BLaER1 treated with 17β-estradiol and CSF1 and Interleukin-3, amounts not matched to agents 10 nM and 100 nM (cell line): ENCODE results near the gene NPVF.

Experiments
- H3K27ac ChIP-seq, 11 experiments: shearing (Covaris generic); formaldehyde crosslinking; 2 replicates each; pipeline ENCODE4 v1.8.1; 2022
- H3K27me3 ChIP-seq, 11 experiments: shearing (Covaris generic); formaldehyde crosslinking; 2 replicates each; pipeline ENCODE4 v1.8.1; 2022
- H3K36me3 ChIP-seq, 11 experiments: shearing (Covaris generic); formaldehyde crosslinking; 2 replicates each; pipeline ENCODE4 v1.8.1; 2022
- H3K4me1 ChIP-seq, 10 experiments: shearing (Covaris generic); formaldehyde crosslinking; 2 replicates each; pipeline ENCODE4 v1.8.1; 2022
- H3K4me2 ChIP-seq, 11 experiments: shearing (Covaris generic); formaldehyde crosslinking; 2 replicates each; pipeline ENCODE4 v1.8.1; 2022
- H3K4me3 ChIP-seq, 10 experiments: shearing (Covaris generic); formaldehyde crosslinking; 2 replicates each; pipeline ENCODE4 v1.8.1; 2022
- H3K9ac ChIP-seq, 11 experiments: shearing (Covaris generic); formaldehyde crosslinking; 2 replicates each; pipeline ENCODE4 v1.8.1; 2022
- H3K9me3 ChIP-seq, 11 experiments: shearing (Covaris generic); formaldehyde crosslinking; replicated peaks in 1 of 11; 2 replicates each; pipeline ENCODE4 v1.8.1; 2022
- H4K20me1 ChIP-seq, 11 experiments: shearing (Covaris generic); formaldehyde crosslinking; 2 replicates each; pipeline ENCODE4 v1.8.1; 2022
- Cebpa-rat ChIP-seq, 11 experiments: shearing (Covaris generic); IDR thresholded peaks; 2 replicates each; pipeline ENCODE4 v1.8.1; 2022

NPVF gene

DNA sequence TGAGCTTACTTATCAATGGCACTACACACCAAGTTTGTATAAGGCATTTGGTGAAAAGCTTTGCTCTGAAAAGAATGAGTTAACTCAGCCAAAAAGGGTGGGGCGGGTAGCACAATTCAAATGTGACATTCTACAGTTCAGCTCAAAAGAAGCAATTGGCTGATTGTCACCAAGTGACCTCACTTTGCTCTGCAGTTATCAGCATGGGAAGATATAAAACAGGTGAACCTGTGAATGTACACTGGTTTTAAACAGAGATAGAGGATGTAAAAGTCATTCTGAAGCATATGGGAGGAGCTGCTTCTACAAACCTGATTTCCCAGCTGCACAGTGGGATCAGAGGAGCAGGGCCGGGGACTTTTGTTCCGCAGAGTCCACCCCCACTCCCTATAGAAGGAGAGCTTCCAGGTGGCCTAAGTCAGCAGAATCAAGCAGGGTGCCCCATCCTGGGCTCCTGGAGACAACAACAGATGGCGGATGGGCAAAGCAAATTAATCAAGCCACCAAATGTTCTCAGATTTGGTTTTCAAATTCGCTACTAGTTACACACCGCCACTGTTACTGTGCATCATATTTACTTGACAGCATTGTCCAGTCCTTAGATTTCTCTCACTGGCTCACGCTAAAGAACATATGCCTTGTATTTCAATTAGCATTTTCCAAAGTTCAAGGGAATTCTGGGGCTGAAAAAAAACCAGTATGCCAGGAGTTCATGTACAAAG, 27.5 kb upstream of the NPVF start:
- no peaks in the 10 kb centered on the region for H3K27me3 ChIP-seq
- no peak overlapping the region for H3K9ac ChIP-seq
- H4K20me1 ChIP-seq, result no peaks in the 10 kb centered on the region
- no peak overlapping the region for H3K27ac ChIP-seq
- no peak for TF ChIP-seq Cebpa-rat (IDR thresholded peaks at IDR 0.05)
- no peaks in the 10 kb centered on the region for H3K36me3 ChIP-seq
- H3K4me3 ChIP-seq, result no peak overlapping the region
- peaks cover 10 to 15% (median 11%) of the 10 kb centered on the region in 10 experiments for H3K4me1 ChIP-seq
- no peaks in the 10 kb centered on the region for H3K9me3 ChIP-seq
- H3K4me2 ChIP-seq, result no peak overlapping the region

GRCh38 chr7:25254604-25255003, 26.3 kb upstream of the NPVF start:
- no peak overlapping the region for H3K9ac ChIP-seq
- H3K27ac ChIP-seq, result no peak overlapping the region
- peaks cover 0 to 9% (median 6%) of the 10 kb centered on the region in 10 experiments; a peak in 9 of 20 replicates for H3K4me1 ChIP-seq
- no peak overlapping the region for H3K4me3 ChIP-seq
- H3K27me3 ChIP-seq, result no peaks in the 10 kb centered on the region
- no peak overlapping the region for H3K4me2 ChIP-seq
- no peaks in the 10 kb centered on the region for H4K20me1 ChIP-seq
- H3K36me3 ChIP-seq, result no peaks in the 10 kb centered on the region
- TF ChIP-seq Cebpa-rat (IDR thresholded peaks at IDR 0.05), result no peak
- no peaks in the 10 kb centered on the region for H3K9me3 ChIP-seq

GRCh38 chr7:25253714-25254113, 25.4 kb upstream of the NPVF start:
- no peak overlapping the region for H3K9ac ChIP-seq
- no peak overlapping the region for H3K4me3 ChIP-seq
- no peaks in the 10 kb centered on the region for H3K27me3 ChIP-seq
- H3K27ac ChIP-seq, result no peak overlapping the region
- no peak for TF ChIP-seq Cebpa-rat (IDR thresholded peaks at IDR 0.05)
- H3K4me1 ChIP-seq, result peaks cover 0 to 8% (median 5%) of the 10 kb centered on the region in 10 experiments; a peak in 9 of 20 replicates
- no peaks in the 10 kb centered on the region for H3K9me3 ChIP-seq
- no peak overlapping the region for H3K4me2 ChIP-seq
- H3K36me3 ChIP-seq, result no peaks in the 10 kb centered on the region
- no peaks in the 10 kb centered on the region for H4K20me1 ChIP-seq

DNA sequence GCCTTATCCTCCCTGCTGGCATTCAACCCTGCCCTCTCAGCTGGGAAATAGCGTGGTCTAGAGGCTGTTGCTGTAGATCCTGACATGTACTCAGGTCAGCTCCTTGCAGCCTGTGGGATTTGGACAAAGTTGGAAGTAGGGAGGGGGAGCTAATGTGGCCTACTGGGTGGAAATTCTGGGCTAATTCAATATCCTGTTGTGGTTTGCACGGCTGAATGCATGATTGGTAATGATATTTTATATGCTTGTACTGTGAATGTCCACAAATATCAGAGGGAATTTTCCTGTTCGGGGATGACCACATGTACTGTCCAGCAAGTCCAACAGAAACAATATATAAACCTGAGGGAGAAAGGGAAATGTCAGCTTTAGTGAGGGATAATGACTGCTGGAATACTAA, 22.1 kb upstream of the NPVF start:
- Histone ChIP-seq H3K9me3 (no peaks in the 10 kb centered on the region), H3K27ac (no peak overlapping the region), H3K36me3 (no peaks in the 10 kb centered on the region), H4K20me1 (no peaks in the 10 kb centered on the region), H3K4me1 (peaks cover 0 to 8% (median 5%) of the 10 kb centered on the region in 10 experiments; a peak in 9 of 20 replicates), H3K4me3 (no peak overlapping the region), H3K4me2 (peak overlapping the region in 6 of 11 experiments; percentile 9 to 44 (median 20); a peak in 7 of 22 replicates), H3K27me3 (no peaks in the 10 kb centered on the region), H3K9ac (no peak overlapping the region)
- TF ChIP-seq Cebpa-rat (IDR thresholded peaks at IDR 0.05), result no peak

DNA sequence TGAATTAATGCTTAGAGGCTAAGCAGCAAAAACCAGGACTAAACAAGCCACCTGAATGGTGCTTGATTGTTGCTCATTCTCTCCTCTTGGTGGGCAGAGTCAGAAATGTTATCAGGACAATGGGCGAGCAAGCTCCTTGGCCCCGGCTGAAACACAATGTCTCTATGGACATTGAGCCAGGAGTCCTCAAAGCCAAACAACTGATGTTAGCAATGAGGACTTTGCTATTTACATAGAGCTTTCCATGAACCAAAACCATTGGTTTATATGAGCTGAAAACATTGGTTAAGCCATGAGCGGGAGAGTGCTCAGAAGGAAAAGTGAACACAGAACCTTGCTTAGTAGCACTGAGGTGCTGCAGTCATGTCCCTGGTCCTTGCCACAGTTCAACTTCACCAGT, 21.5 kb upstream of the NPVF start:
- Histone ChIP-seq H3K4me3 (no peak overlapping the region), H3K4me1 (peaks cover 0 to 8% (median 5%) of the 10 kb centered on the region in 10 experiments; a peak in 9 of 20 replicates), H3K36me3 (no peaks in the 10 kb centered on the region), H3K27ac (no peak overlapping the region), H3K27me3 (no peaks in the 10 kb centered on the region), H4K20me1 (no peaks in the 10 kb centered on the region), H3K9ac (no peak overlapping the region), H3K9me3 (no peaks in the 10 kb centered on the region), H3K4me2 (peak overlapping the region in 2 of 11 experiments; percentile 12 to 29; a peak in 1 of 22 replicates)
- no peak for TF ChIP-seq Cebpa-rat (IDR thresholded peaks at IDR 0.05)

GRCh38 chr7:25246306-25246705, 18.0 kb upstream of the NPVF start:
- no peak overlapping the region for H3K4me2 ChIP-seq
- H3K9me3 ChIP-seq, result no peaks in the 10 kb centered on the region
- H3K27me3 ChIP-seq, result no peaks in the 10 kb centered on the region

GRCh38 chr7:25244254-25245033, 16.2 kb upstream of the NPVF start:
- Histone ChIP-seq H3K9ac (no peak overlapping the region), H3K36me3 (no peaks in the 10 kb centered on the region), H3K9me3 (no peaks in the 10 kb centered on the region), H3K27ac (no peak overlapping the region), H4K20me1 (no peaks in the 10 kb centered on the region), H3K27me3 (no peaks in the 10 kb centered on the region), H3K4me2 (no peak overlapping the region), H3K4me3 (no peak overlapping the region), H3K4me1 (no peaks in the 10 kb centered on the region)
- no peak for TF ChIP-seq Cebpa-rat (IDR thresholded peaks at IDR 0.05)

More at GRCh38 chr7:25246306-25246705, 18.0 kb upstream of the NPVF start:
- Histone ChIP-seq H3K4me3 (no peak overlapping the region), H3K27ac (no peak overlapping the region), H3K9ac (no peak overlapping the region), H3K36me3 (no peaks in the 10 kb centered on the region), H3K4me1 (peaks cover 0 to 8% (median 5%) of the 10 kb centered on the region in 10 experiments; a peak in 9 of 20 replicates), H4K20me1 (no peaks in the 10 kb centered on the region)
- no peak for TF ChIP-seq Cebpa-rat (IDR thresholded peaks at IDR 0.05)

GRCh38 chr7:25242678-25243077, 14.4 kb upstream of the NPVF start:
- Histone ChIP-seq H3K9ac (no peak overlapping the region), H3K36me3 (no peaks in the 10 kb centered on the region), H3K4me3 (no peak overlapping the region)

DNA sequence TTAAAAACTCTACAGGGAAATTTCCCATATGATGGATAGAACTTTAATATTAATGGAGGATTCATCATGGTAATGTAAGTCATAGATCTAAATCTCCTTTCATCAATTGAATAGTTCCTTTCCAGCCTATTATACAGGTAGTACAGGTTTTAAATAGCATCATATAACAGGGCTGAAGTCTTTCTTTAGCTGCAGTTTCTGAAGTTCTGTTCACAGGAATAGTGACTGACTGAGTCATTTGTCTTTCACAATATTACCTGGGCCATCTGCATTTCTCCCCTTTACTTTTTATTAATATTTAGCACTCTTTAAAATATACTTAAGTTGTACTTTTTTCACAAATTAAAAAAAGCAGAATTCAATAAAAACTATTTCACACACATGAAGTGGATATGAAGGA, 12.6 kb upstream of the NPVF start:
- H3K27me3 ChIP-seq, result no peaks in the 10 kb centered on the region
- no peak overlapping the region for H3K4me2 ChIP-seq
- no peak overlapping the region for H3K27ac ChIP-seq
- no peak overlapping the region for H3K9ac ChIP-seq
- H3K9me3 ChIP-seq, result no peaks in the 10 kb centered on the region
- no peaks in the 10 kb centered on the region for H3K4me1 ChIP-seq
- H3K4me3 ChIP-seq, result no peak overlapping the region
- no peaks in the 10 kb centered on the region for H3K36me3 ChIP-seq
- H4K20me1 ChIP-seq, result no peaks in the 10 kb centered on the region
- TF ChIP-seq Cebpa-rat (IDR thresholded peaks at IDR 0.05), result no peak

More at GRCh38 chr7:25242678-25243077, 14.4 kb upstream of the NPVF start:
- Histone ChIP-seq H3K27me3 (no peaks in the 10 kb centered on the region), H4K20me1 (no peaks in the 10 kb centered on the region), H3K4me2 (no peak overlapping the region), H3K9me3 (no peaks in the 10 kb centered on the region), H3K4me1 (no peaks in the 10 kb centered on the region), H3K27ac (no peak overlapping the region)
- no peak for TF ChIP-seq Cebpa-rat (IDR thresholded peaks at IDR 0.05)
